SK-N-SH treated with all-trans-retinoic acid at 6 μM for 48 hours (cell line): Measurements from ENCODE around the gene HS6ST3.
"Not testable (repeated sequence)": the region's sequence is repeated elsewhere in the genome, so short reads cannot be mapped to it uniquely, and the experiment has no call there.

ENCODE experiments used
- ATAC-seq: fragments of 200-7000 bp; cut with Tn5 transposase; 3 replicates; pipeline ENCODE4 v1.9.1; 2020; ENCODE audit warnings: mild to moderate bottlenecking, moderate library complexity
- ARNTL ChIP-seq: fragments of 450-650 bp; formaldehyde crosslinking; IDR thresholded peaks from 2 replicates; pipeline ENCODE4 v1.5.0; 2020; ENCODE audit warnings: low read depth, mild to moderate bottlenecking, moderate library complexity, borderline replicate concordance
- BACH2 ChIP-seq: fragments of 250-450 bp; sonication (Bioruptor Pico); IDR thresholded peaks from 2 replicates; pipeline ENCODE4 v1.9.0; 2021; ENCODE audit warnings: mild to moderate bottlenecking, borderline replicate concordance
- CSDC2 ChIP-seq: fragments of 250-450 bp; sonication (Bioruptor Pico); IDR thresholded peaks from 2 replicates; pipeline ENCODE4 v1.5.0; 2020; ENCODE audit warnings: mild to moderate bottlenecking, moderate library complexity
- ESRRG ChIP-seq: fragments of 250-450 bp; sonication (Bioruptor Pico); IDR thresholded peaks from 2 replicates; pipeline ENCODE4 v1.6.1; 2021; ENCODE audit warnings: mild to moderate bottlenecking
- ISL1 ChIP-seq: fragments of 250-450 bp; sonication (Bioruptor Pico); IDR thresholded peaks from 2 replicates; pipeline ENCODE4 v2.1.2; 2022; ENCODE audit warnings: mild to moderate bottlenecking, moderate library complexity
- OSR1 ChIP-seq: fragments of 250-450 bp; sonication (Bioruptor Pico); IDR thresholded peaks from 2 replicates; pipeline ENCODE4 v1.8.0; 2022; ENCODE audit warnings: moderate library complexity, mild to moderate bottlenecking, inconsistent platforms
- PPARA ChIP-seq: fragments of 250-450 bp; sonication (Bioruptor Pico); IDR thresholded peaks from 2 replicates; pipeline ENCODE4 v1.5.0; 2020; ENCODE audit warnings: mild to moderate bottlenecking, borderline replicate concordance
- RARB ChIP-seq: fragments of 250-450 bp; sonication (Bioruptor Pico); IDR thresholded peaks from 2 replicates; pipeline ENCODE4 v1.8.0; 2021; ENCODE audit warnings: mild to moderate bottlenecking, moderate library complexity
- SNAI2 ChIP-seq: fragments of 250-450 bp; sonication (Bioruptor Pico); IDR thresholded peaks from 2 replicates; pipeline ENCODE4 v1.5.0; 2020; ENCODE audit warnings: mild to moderate bottlenecking, moderate library complexity
- TCF4 ChIP-seq: fragments of 250-450 bp; sonication (Bioruptor Pico); IDR thresholded peaks from 2 replicates; pipeline ENCODE4 v1.8.0; 2021; ENCODE audit warnings: mild to moderate bottlenecking, moderate library complexity, borderline replicate concordance
- TOX ChIP-seq: fragments of 250-450 bp; sonication (Bioruptor Pico); IDR thresholded peaks from 2 replicates; pipeline ENCODE4 v1.8.0; 2021; ENCODE audit warnings: mild to moderate bottlenecking, moderate library complexity, borderline replicate concordance
- ZC3H10 ChIP-seq: fragments of 250-450 bp; sonication (Bioruptor Pico); IDR thresholded peaks from 2 replicates; pipeline ENCODE4 v1.5.1; 2021; ENCODE audit warnings: mild to moderate bottlenecking, moderate library complexity
- ZFP3 ChIP-seq: fragments of 250-450 bp; sonication (Bioruptor Pico); IDR thresholded peaks from 2 replicates; pipeline ENCODE4 v1.5.0; 2020; ENCODE audit warnings: mild to moderate bottlenecking, moderate library complexity
- ZNF70 ChIP-seq: fragments of 450-650 bp; formaldehyde crosslinking; IDR thresholded peaks from 2 replicates; pipeline ENCODE4 v1.5.0; 2020; ENCODE audit warnings: mild to moderate bottlenecking, moderate library complexity
- TF ChIP-seq, protein P1 (sequence below): fragments of 250-450 bp; sonication (Bioruptor Pico); IDR thresholded peaks from 2 replicates; pipeline ENCODE4 v1.5.1; 2021; ENCODE audit warnings: mild to moderate bottlenecking, moderate library complexity
- TF ChIP-seq, protein P2 (sequence below): fragments of 250-450 bp; sonication (Bioruptor Pico); IDR thresholded peaks from 2 replicates; pipeline ENCODE4 v1.5.1; 2020; ENCODE audit warnings: low read depth, mild to moderate bottlenecking, moderate library complexity
- TF ChIP-seq, protein P3 (sequence below): fragments of 250-450 bp; sonication (Bioruptor Pico); IDR thresholded peaks from 2 replicates; pipeline ENCODE4 v1.5.0; 2020; ENCODE audit warnings: mild to moderate bottlenecking, moderate library complexity
- TF ChIP-seq, protein P4 (sequence below): fragments of 250-450 bp; sonication (Bioruptor Pico); IDR thresholded peaks from 2 replicates; pipeline ENCODE4 v1.8.0; 2021; ENCODE audit warnings: low read depth, mild to moderate bottlenecking, moderate library complexity, borderline replicate concordance
- TF ChIP-seq, protein P5 (sequence below): fragments of 250-450 bp; sonication (Bioruptor Pico); IDR thresholded peaks from 2 replicates; pipeline ENCODE4 v1.8.0; 2020; ENCODE audit warnings: mild to moderate bottlenecking, moderate library complexity, borderline replicate concordance

The HS6ST3 gene

DNA sequence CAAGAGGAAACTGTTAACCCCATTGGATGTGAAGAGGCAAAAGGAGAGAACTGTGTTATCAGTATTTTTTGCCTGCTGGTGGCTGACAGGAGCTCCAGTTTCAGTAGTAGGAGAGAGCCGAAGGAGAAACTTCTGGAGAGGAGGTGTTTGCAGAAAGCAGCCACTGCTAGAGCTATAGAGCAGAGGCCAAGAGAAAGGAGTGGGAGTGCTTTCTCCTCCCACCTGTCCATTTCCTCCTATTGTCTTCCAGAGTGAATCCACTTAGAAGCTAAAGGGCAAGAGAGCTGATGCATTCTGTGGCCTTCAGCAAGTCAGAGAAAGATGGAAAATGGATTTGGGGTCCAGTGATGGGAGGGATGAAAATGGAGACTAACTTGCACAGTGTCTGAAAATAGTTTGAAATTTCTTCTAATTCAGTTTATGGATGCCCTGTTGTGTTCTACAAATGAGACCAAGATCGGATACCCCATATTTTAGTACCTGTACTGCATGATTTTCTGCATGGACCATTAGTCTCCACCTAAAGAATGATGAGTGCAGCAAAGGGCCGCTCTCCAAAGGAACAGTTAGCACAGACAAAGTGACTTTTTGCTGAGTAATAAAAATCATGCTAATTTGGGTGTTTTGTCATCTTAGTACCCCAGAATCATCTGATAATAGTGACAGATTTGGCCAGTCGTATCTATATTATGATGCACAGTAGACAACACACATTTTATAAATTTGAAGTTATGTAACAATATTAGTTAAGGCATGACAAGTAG lies 10.7 kb downstream of the HS6ST3 start:
- ATAC-seq: no peak
- TF ChIP-seq CSDC2 (CRISPR knock-in tag) (no peak), ESRRG (CRISPR knock-in tag) (no peak), ZNF70 (CRISPR knock-in tag) (no peak), SNAI2 (CRISPR knock-in tag) (no peak), ARNTL (no peak), PPARA (CRISPR knock-in tag) (no peak), RARB (CRISPR knock-in tag) (no peak), ZFP3 (CRISPR knock-in tag) (no peak), TOX (CRISPR knock-in tag) (no peak), BACH2 (CRISPR knock-in tag) (no peak), ZC3H10 (CRISPR knock-in tag) (no peak), ISL1 (no peak), OSR1 (CRISPR knock-in tag) (no peak), TCF4 (CRISPR knock-in tag) (no peak)
- TF ChIP-seq, protein P1, sequence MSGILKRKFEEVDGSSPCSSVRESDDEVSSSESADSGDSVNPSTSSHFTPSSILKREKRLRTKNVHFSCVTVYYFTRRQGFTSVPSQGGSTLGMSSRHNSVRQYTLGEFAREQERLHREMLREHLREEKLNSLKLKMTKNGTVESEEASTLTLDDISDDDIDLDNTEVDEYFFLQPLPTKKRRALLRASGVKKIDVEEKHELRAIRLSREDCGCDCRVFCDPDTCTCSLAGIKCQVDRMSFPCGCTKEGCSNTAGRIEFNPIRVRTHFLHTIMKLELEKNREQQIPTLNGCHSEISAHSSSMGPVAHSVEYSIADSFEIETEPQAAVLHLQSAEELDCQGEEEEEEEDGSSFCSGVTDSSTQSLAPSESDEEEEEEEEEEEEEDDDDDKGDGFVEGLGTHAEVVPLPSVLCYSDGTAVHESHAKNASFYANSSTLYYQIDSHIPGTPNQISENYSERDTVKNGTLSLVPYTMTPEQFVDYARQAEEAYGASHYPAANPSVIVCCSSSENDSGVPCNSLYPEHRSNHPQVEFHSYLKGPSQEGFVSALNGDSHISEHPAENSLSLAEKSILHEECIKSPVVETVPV: no peak
- TF ChIP-seq, protein P2, sequence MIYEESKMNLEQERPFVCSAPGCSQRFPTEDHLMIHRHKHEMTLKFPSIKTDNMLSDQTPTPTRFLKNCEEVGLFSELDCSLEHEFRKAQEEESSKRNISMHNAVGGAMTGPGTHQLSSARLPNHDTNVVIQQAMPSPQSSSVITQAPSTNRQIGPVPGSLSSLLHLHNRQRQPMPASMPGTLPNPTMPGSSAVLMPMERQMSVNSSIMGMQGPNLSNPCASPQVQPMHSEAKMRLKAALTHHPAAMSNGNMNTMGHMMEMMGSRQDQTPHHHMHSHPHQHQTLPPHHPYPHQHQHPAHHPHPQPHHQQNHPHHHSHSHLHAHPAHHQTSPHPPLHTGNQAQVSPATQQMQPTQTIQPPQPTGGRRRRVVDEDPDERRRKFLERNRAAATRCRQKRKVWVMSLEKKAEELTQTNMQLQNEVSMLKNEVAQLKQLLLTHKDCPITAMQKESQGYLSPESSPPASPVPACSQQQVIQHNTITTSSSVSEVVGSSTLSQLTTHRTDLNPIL (CRISPR knock-in tag): no peak
- TF ChIP-seq, protein P3, sequence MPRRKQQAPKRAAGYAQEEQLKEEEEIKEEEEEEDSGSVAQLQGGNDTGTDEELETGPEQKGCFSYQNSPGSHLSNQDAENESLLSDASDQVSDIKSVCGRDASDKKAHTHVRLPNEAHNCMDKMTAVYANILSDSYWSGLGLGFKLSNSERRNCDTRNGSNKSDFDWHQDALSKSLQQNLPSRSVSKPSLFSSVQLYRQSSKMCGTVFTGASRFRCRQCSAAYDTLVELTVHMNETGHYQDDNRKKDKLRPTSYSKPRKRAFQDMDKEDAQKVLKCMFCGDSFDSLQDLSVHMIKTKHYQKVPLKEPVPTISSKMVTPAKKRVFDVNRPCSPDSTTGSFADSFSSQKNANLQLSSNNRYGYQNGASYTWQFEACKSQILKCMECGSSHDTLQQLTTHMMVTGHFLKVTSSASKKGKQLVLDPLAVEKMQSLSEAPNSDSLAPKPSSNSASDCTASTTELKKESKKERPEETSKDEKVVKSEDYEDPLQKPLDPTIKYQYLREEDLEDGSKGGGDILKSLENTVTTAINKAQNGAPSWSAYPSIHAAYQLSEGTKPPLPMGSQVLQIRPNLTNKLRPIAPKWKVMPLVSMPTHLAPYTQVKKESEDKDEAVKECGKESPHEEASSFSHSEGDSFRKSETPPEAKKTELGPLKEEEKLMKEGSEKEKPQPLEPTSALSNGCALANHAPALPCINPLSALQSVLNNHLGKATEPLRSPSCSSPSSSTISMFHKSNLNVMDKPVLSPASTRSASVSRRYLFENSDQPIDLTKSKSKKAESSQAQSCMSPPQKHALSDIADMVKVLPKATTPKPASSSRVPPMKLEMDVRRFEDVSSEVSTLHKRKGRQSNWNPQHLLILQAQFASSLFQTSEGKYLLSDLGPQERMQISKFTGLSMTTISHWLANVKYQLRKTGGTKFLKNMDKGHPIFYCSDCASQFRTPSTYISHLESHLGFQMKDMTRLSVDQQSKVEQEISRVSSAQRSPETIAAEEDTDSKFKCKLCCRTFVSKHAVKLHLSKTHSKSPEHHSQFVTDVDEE (CRISPR knock-in tag): no peak
- TF ChIP-seq, all 23 proteins: peak for 0

DNA sequence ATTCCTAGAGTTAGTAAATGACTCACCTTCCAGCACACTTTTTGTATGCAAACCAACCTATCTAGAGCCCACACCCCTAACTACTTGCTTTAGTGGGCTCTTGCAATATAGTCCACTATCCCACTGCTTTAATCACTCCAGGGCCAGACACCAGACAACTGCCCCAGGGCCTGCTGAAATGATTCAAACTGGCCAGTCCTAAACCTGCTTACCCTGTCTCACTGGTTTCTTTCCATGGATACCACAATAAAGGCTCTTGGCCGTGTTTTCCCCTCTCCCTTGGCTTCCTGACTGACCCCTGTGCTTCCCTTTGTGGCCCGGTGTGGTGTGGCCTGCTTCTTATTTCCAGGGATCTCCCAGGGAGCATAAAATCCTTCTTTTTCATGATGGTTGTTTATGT lies 14.6 kb downstream of the HS6ST3 start:
- ATAC-seq: no peak
- TF ChIP-seq, protein P4, sequence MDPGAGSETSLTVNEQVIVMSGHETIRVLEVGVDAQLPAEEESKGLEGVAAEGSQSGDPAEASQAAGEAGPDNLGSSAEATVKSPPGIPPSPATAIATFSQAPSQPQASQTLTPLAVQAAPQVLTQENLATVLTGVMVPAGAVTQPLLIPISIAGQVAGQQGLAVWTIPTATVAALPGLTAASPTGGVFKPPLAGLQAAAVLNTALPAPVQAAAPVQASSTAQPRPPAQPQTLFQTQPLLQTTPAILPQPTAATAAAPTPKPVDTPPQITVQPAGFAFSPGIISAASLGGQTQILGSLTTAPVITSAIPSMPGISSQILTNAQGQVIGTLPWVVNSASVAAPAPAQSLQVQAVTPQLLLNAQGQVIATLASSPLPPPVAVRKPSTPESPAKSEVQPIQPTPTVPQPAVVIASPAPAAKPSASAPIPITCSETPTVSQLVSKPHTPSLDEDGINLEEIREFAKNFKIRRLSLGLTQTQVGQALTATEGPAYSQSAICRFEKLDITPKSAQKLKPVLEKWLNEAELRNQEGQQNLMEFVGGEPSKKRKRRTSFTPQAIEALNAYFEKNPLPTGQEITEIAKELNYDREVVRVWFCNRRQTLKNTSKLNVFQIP (CRISPR knock-in tag): no peak
- TF ChIP-seq, protein P5, sequence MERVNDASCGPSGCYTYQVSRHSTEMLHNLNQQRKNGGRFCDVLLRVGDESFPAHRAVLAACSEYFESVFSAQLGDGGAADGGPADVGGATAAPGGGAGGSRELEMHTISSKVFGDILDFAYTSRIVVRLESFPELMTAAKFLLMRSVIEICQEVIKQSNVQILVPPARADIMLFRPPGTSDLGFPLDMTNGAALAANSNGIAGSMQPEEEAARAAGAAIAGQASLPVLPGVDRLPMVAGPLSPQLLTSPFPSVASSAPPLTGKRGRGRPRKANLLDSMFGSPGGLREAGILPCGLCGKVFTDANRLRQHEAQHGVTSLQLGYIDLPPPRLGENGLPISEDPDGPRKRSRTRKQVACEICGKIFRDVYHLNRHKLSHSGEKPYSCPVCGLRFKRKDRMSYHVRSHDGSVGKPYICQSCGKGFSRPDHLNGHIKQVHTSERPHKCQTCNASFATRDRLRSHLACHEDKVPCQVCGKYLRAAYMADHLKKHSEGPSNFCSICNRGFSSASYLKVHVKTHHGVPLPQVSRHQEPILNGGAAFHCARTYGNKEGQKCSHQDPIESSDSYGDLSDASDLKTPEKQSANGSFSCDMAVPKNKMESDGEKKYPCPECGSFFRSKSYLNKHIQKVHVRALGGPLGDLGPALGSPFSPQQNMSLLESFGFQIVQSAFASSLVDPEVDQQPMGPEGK (CRISPR knock-in tag): no peak
- TF ChIP-seq RARB (CRISPR knock-in tag) (no peak), OSR1 (CRISPR knock-in tag) (no peak), ZNF70 (CRISPR knock-in tag) (no peak), ARNTL (no peak), TOX (CRISPR knock-in tag) (no peak)
- TF ChIP-seq, protein P1: no peak
- TF ChIP-seq, protein P2 (CRISPR knock-in tag): no peak
- TF ChIP-seq, protein P3 (CRISPR knock-in tag): no peak

DNA sequence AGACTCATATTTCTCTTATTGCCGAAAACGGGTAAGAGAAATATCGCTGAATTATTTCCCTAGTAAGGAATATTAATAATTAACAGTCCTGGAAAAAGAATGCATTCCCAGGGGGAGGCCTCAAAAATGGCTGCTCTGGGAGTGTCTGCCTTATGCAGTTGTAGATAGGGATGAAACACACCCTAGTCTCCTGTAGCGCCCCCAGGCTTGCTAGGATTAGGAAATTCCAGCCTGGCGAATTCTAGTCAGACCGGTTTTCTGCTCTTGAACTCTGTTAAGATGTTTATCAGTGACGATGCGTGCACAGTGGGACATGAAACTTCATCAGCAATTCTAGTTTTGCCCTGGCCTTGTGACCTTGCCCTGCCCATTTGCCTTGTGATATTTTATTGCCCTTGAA lies 18.2 kb downstream of the HS6ST3 start:
- ATAC-seq: not testable (repeated sequence)
